Spleen (tissue), 11 donors: Measurements from ENCODE around the gene OPCML. TPM values are rescaled to one million over a fixed set of nuclear protein-coding genes. Genes with fewer than 3 reads are reported as not detected.

Experiments
- DNase-seq: peaks from one replicate; pipeline ENCODE4 v3.0.0-alpha.2; 2020
- H3K27ac ChIP-seq, 8 donors: fragments of 200-600 bp; sonication (generic) in 7 of 8; 1 replicate in 4 of 8; 2 replicates in 4 of 8; pipeline versions ENCODE4 v1.5.0 to v1.8.0; 2016 to 2021; ENCODE audit warnings: inconsistent platforms in 4 of 8, mild to moderate bottlenecking in 4 of 8, moderate library complexity in 1 of 8
- H3K27me3 ChIP-seq, 7 donors: fragments of 200-600 bp; sonication (generic) in 6 of 7; replicated peaks in 1 of 7; 1 replicate in 4 of 7; 2 replicates in 3 of 7; pipeline versions ENCODE4 v1.5.0 to v1.8.0; 2016 to 2021; ENCODE audit warnings: inconsistent platforms in 3 of 7, mild to moderate bottlenecking in 1 of 7
- H3K36me3 ChIP-seq, 6 donors: fragments of 200-600 bp; sonication (generic) in 5 of 6; 1 replicate in 4 of 6; 2 replicates in 2 of 6; pipeline versions ENCODE4 v1.5.0 to v1.8.0; 2016 to 2021; ENCODE audit warnings: inconsistent platforms in 2 of 6
- H3K4me1 ChIP-seq, 6 donors: fragments of 200-600 bp; sonication (generic) in 5 of 6; 1 replicate in 3 of 6; 2 replicates in 3 of 6; pipeline versions ENCODE4 v1.5.0 to v1.8.0; 2016 to 2021; ENCODE audit warnings: inconsistent platforms in 3 of 6
- H3K4me3 ChIP-seq, 8 donors: fragments of 200-600 bp; sonication (generic) in 7 of 8; 1 replicate in 4 of 8; 2 replicates in 4 of 8; pipeline versions ENCODE4 v1.5.0 to v1.8.0; 2016 to 2021; ENCODE audit warnings: inconsistent platforms in 4 of 8, mild to moderate bottlenecking in 4 of 8, moderate library complexity in 2 of 8
- H3K9me3 ChIP-seq, 8 donors: fragments of 200-600 bp; sonication (generic) in 7 of 8; 1 replicate in 4 of 8; 2 replicates in 4 of 8; pipeline versions ENCODE4 v1.5.0 to v1.8.0; 2016 to 2021; ENCODE audit warnings: inconsistent platforms in 4 of 8
- CTCF ChIP-seq, 11 experiments: fragments of 200-600 bp in 7 of 11; fragments of 450-650 bp in 4 of 11; sonication (generic) in 4 of 11; IDR thresholded peaks in 8 of 11; conservative IDR thresholded peaks in 3 of 11; 1 replicate in 7 of 11; 2 replicates in 4 of 11; pipeline versions ENCODE4 v1.4.0 to v1.8.0; 2016 to 2021; ENCODE audit warnings: antibody characterized with exemption in 11 of 11, inconsistent platforms in 4 of 11, mild to moderate bottlenecking in 1 of 11
- POLR2A ChIP-seq, 3 donors: fragments of 450-650 bp; IDR thresholded peaks; one replicate each; pipeline ENCODE4 v1.5.1; 2017; ENCODE audit warnings: antibody characterized with exemption in 3 of 3, mild to moderate bottlenecking in 1 of 3
- POLR2AphosphoS5 ChIP-seq, 3 donors: sonication (generic); formaldehyde crosslinking; IDR thresholded peaks; one replicate each; pipeline ENCODE4 v1.5.1; 2017; ENCODE audit warnings: antibody characterized with exemption in 3 of 3
- WGBS, 5 donors: extraction: QIAGEN DNeasy Blood & Tissue Kit in 3 of 5; methylation state at CpG; one replicate each; pipeline versions ENCODE4 v1.1.5 to v1.1.7; 2013 to 2018; 5-methylcytosine and 5-hydroxymethylcytosine counted together
- intact Hi-C: fragments of 100-400 bp; cut with DNase I; formaldehyde crosslinking; loops from one replicate; pipeline ENCODE4 v1.15.0; 2023; ENCODE audit warnings: low total_unique reads
- polyA plus RNA-seq, 3 donors: library from polyadenylated mRNA; stranded (reverse); fragments of 200-250 nt; gene quantifications; one replicate each; pipeline ENCODE4 v1.2.1, GENCODE V29; 2013
- total RNA-seq, 7 donors: library from RNA; depleted of rRNA in 3 of 7; stranded (reverse); fragments of >200 nt in 3 of 7; fragmentation: NEBNext Ultra II Directional in 4 of 7; extraction: Animal tissue kit (Norgen Biotek cat#: 25700) in 4 of 7; gene quantifications; one replicate each; pipeline versions ENCODE4 v1.1.0 to v1.2.1, GENCODE V29; 2016 to 2021
- donor health status: healthy with polysubstance abuse.
- donor health status: DM: no; HTN: no; CAD: no; lungs with moderate emphysema.
- donor health status: DM: no; HTN: no; CAD: no.
- donor health status: Bipolar disorder and iron deficiency.
- donor health status: healthy.
- donor health status: DM: no; HTN: no; CAD: no.
- donor health status: DM: yes; HTN: yes; CAD: no.

Gene OPCML
- total and polyA plus RNA-seq, 10 donors: 0.09 to 10.7 (median 3.1) TPM

DNA sequence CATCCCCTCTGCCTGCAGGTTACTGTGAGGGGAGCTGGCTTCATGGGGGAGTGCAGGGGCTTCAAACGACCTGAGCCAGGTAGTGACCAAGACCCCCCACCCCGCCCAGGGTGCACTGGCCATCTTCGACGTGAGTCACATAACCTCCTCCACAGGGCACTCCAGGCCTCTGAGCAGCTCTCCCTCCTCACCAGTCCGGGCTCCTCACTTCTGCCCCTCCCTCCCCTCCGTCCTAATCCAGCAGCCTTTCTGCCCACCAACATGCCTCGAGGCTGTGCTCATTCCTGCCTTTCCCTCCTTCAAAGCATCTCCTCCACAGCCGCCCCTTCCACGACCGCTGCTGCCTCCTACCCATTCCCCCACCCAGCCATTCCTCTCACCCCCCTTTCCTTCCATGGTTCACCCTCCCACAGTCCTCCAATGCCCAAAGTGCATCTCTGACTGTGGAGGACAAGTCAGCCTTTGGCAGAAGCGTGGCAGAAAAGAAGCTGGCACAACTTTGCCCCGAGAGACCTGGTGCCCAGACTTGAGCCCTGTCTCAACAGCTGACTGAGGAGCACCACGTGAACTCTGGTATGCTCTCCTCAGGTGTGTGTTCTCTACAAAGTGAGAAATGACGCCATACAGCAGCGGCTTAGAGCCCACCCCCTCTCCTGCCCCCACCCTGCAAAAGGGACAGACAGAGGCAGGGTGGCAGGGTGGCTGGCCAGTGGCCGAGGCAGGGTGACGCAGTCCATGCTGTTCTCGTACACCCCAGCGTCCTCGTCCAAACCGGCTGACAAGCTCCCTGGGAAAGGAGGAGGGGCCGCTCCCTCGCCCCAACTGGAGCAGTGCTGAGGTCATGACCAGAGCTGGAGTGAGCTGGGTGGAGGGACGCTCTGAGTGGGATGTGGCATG is 30.4 kb downstream of the OPCML start:
- DNase-seq: no peak
- TF ChIP-seq POLR2A (IDR thresholded peaks at IDR 0.05) (no peak), POLR2AphosphoS5 (IDR thresholded peaks at IDR 0.05) (no peak), CTCF (IDR thresholded peaks at IDR 0.05 in 8 of 11, conservative IDR thresholded peaks at IDR 0.05 in 3 of 11) (no peak)
- H3K27ac ChIP-seq: no peak overlapping the region
- H3K4me3 ChIP-seq: no peak overlapping the region
- intact Hi-C loops: no loop called here
- H3K36me3 ChIP-seq: no peaks in the 10 kb centered on the region
- H3K9me3 ChIP-seq: no peaks in the 10 kb centered on the region
- no peaks in the 10 kb centered on the region for H3K4me1 ChIP-seq
- WGBS, 5 donors: 63 to 69% (median 63%) methylated on average over 21 to 24 of the region's 24 CpGs
- H3K27me3 ChIP-seq: peaks cover 0 to 21% (median 0%) of the 10 kb centered on the region in 7 donors

DNA sequence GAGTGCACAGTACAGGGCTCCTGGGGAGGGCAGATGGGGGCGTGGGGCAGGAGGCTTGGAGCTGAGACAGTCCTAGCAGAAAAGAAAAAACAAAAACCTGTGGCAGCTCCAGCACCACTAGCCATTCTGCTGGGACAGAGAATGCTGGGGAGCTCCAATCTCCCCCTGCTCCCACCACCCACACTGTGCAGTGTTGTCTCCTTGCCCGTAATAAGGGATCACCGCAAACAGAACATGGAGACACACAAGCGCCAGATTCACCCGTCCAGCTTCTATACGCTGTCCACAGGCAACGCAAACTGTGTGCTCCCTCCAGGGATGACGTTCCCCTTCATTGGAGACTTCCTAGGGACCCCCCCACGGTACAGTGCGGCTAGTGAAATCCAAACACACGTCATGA is 31.4 kb downstream of the OPCML start:
- Histone ChIP-seq H3K9me3 (no peaks in the 10 kb centered on the region), H3K27ac (no peak overlapping the region), H3K36me3 (no peaks in the 10 kb centered on the region), H3K27me3 (peaks cover 0 to 21% (median 0%) of the 10 kb centered on the region in 7 donors), H3K4me3 (no peak overlapping the region), H3K4me1 (no peaks in the 10 kb centered on the region)
- DNase-seq: no peak
- 70 to 76% (median 73%) methylated on average over 11 of the region's 11 CpGs for WGBS, 5 donors
- intact Hi-C loops: no loop called here
- TF ChIP-seq POLR2A (IDR thresholded peaks at IDR 0.05) (no peak), POLR2AphosphoS5 (IDR thresholded peaks at IDR 0.05) (no peak), CTCF (IDR thresholded peaks at IDR 0.05 in 8 of 11, conservative IDR thresholded peaks at IDR 0.05 in 3 of 11) (no peak)

GRCh38 chr11:133500435-133500834 is 31.9 kb downstream of the OPCML start:
- TF ChIP-seq CTCF (IDR thresholded peaks at IDR 0.05 in 8 of 11, conservative IDR thresholded peaks at IDR 0.05 in 3 of 11) (no peak), POLR2AphosphoS5 (IDR thresholded peaks at IDR 0.05) (no peak), POLR2A (IDR thresholded peaks at IDR 0.05) (no peak)
- peaks cover 0 to 21% (median 0%) of the 10 kb centered on the region in 7 donors for H3K27me3 ChIP-seq
- H3K36me3 ChIP-seq: no peaks in the 10 kb centered on the region
- DNase-seq: no peak
- no peak overlapping the region for H3K27ac ChIP-seq
- H3K4me3 ChIP-seq: no peak overlapping the region
- intact Hi-C loops: no loop called here
- WGBS, 5 donors: 60 to 74% (median 71%) methylated on average over 9 of the region's 9 CpGs
- no peaks in the 10 kb centered on the region for H3K4me1 ChIP-seq
- peaks cover 0 to under 1% (median 0%) of the 10 kb centered on the region in 8 donors for H3K9me3 ChIP-seq

DNA sequence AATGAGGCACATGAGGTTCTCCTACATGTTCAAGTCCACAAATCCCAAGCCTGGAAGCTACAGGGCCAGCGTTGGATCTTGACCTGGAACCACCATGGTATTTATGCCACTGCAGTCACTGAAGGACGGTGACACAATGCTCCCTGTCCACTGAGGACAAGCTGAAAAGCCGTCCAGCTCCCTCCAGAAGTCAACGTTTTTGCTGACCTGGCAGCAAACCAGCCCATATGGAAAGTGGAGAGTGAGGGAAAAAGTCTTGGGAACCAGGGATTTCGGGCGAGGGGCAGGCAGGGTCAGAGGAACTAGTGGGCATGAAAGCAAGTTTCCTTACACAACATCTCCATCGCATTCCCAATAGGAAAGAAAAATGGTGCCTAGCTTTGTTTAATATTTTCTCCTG is 33.3 kb downstream of the OPCML start:
- Histone ChIP-seq H3K27ac (no peak overlapping the region), H3K4me3 (no peak overlapping the region), H3K36me3 (no peaks in the 10 kb centered on the region), H3K4me1 (no peaks in the 10 kb centered on the region), H3K9me3 (peaks cover 0 to 6% (median 2%) of the 10 kb centered on the region in 8 donors), H3K27me3 (peaks cover 0 to 21% (median 0%) of the 10 kb centered on the region in 7 donors)
- whole genome bisulfite sequencing, 5 donors: 88 to 93% (median 91%) methylated on average over 7 of the region's 7 CpGs
- no peak for TF ChIP-seq POLR2AphosphoS5 (IDR thresholded peaks at IDR 0.05)
- no peak for TF ChIP-seq CTCF (IDR thresholded peaks at IDR 0.05 in 8 of 11, conservative IDR thresholded peaks at IDR 0.05 in 3 of 11)
- no peak for TF ChIP-seq POLR2A (IDR thresholded peaks at IDR 0.05)
- intact Hi-C loops: no loop called here
- no peak for DNase-seq
